Fibroblast of gingiva (primary cell): Measurements from ENCODE around the gene ISYNA1.
"Not testable (repeated sequence)": the region's sequence is repeated elsewhere in the genome, so short reads cannot be mapped to it uniquely, and the experiment has no call there.

Source experiments
- DNase-seq: peaks from one replicate; pipeline ENCODE4 v3.0.0-alpha.2; 2011; ENCODE audit warnings: low read depth

ISYNA1 gene

DNA sequence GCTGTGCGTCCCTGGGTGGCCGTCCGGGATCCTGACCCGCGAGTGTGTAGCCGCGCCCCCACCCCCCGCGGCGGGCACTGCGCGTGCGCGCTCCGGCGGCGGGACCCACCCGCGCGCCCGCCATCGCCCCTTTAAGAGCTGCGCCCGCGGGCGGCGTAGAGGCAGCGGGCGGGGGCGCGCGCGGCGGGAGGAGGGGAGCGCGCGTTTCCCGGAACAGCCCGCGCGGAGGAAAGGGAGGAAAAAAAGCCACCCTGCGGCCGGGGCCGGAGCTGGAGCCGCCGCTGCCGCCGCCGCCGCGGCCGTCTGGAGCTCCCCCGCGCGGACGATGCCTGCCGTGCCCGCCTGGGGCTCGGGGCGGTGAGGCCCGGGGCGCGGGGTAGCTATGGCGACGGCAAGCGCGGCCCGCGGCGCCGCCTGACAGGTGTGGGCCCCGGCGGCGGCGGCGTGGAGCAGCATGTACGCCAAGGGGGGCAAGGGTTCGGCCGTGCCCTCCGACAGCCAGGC lies 18.7 kb downstream of the ISYNA1 start, which contains the start of gene SSBP4:
TSS of gene SSBP4 (plus strand) at position 204 of the 504 bp plus-strand sequence. CDS start at position 455, 251 bp downstream.
- DNase-seq = peak; percentile 78

DNA sequence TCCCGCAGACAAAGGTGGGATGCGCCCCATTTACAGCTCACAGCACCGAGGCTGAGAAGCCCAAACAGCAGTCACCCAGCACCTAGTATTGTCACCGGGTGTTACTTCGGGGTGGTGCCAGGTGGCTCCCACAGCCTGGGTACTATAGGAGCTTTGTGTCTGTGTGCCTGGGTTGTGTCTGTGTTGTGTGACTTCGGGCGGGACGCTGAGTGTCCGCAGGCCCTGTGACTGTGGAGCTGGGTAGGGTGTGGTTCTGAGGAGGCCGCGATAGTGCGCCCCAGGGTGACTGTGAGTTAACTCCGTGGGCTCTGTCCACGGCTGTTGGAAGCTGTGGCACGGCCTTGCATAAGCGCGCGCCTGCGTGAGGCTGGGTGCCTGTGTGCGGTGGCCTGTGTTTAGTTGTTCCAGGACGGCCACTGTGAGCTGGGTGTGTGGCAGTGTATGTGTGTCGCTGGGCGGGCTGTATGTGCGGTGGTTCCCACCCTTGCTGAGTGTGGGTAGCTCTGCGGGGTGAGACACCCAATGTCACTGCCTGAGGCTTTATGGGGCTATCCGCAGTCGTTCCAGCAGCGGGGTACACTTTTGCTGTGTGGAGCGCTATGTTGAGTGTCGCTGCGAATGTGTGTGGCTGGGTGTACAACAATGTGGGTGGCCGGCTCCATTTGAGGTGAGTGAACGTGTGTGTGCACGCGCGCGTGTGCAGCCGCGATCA lies 19.3 kb downstream of the ISYNA1 start:
- peak; percentile 45 for DNase-seq

DNA sequence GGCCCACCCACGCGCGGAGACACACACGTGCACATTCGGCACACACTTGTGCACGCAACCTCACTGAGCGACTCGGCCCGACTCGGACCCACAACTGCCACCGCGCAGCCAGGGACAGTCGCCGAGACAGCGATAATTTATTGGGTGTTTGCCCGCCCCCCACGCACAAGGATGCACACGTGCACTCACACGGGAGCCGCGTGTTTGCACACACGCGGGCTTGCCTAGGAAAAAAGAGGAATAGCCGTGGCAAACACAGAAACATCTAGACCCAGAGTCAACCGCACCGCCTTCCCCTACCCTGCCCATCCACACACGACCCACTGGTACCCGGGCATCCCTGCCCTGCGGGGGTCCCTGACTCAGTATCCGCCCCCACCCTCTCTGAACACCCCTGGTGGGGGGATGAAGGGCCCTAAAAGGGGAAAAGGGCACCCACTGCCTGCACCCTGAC lies 19.9 kb downstream of the ISYNA1 start:
- DNase-seq = no peak

DNA sequence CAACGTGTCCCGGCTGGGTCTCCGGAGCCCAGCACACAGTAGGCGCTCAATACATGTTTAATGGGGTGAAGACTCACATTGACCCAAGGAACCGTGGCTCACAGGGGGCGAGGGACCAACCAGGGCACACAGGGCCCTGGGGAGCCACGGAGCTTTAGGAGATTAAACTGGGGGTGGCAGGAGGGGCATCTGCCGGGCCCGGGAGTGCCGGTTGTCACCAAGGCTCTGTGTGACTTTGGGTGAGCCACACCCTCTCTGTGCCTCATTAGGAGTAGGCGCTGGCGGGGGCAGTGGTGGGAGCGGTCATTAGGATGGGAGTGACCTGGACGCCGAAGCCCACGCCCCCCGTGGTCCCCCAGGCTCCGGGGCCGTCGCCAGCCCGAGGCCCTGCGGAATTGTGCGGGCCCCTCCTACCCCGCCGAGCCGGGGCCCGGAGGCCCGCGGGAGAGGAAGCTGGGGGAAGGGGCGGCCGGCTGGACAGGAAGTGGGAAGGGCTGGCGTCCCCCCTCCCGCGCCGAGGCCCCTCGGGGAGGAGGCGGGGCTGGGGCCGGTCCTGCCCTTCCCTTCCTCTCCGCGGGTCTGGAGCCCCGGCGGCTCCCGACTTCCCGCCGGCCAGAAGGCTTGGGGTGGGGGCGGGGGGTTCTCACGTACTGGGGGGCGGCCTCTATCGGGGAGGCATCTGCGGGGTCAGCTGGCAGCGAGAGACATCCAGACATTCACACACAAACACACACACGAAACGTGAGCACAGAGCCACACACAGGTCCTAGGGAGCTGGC lies 20.5 kb downstream of the ISYNA1 start:
- peak; percentile 80 for DNase-seq

DNA sequence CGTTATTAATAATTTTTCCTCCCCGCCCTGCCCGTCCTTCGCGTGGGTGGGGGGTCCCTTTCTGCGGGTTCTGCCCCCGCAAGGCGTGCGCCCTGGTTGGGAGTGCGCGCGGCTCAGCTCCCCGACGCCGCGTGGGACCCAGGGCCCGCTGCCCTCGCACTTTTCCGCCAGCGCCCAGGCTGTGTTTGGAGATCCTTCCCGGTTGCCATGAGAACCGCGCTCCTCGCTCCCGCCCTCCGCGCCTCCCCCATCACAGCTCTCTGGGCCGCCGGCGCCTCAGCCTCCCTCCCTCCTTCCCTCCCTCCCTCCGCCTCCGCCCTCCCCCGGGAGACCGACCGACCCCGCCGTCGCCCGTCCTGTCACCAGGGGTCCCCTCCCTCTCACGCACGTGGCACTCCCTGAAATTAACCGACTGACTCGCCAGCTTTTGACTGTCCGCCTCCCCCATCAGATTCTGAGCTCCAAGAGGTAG lies 21.1 kb downstream of the ISYNA1 start:
- peak; percentile 90 for DNase-seq

DNA sequence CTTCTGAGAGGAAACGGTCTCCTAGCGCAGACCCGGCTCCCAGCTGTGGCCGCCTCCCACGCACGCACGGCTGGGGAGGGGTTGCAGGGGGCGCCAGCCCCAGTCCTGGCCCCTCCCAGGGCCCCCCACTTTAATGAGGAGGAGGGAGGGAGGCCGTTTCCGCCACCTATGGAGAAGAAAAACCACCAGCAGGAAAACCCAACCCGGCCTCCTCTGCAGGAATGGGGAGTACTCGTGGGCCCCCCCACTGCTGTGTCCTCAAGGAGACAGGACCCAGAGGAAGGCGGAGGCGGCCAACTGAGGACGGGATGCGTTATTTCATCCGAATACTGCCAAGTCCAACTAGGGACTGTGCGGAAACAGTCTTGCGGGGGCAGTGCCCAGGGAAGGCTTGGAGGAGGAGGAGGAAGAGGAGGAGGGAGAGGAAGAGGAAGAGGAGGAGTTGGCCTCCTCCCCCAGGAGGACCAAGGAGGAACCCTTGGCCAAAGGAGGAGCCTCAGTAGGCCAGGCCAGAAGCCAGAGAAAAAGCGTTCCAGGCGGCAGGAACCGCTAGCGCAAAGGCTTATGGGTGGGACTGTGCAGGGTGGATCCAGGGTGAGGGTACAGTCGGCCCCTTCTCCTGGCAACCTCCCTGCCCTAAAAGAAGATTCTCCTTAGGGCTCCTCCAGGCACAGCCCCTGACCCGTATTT lies 22.6 kb downstream of the ISYNA1 start:
- peak; percentile 87 for DNase-seq

DNA sequence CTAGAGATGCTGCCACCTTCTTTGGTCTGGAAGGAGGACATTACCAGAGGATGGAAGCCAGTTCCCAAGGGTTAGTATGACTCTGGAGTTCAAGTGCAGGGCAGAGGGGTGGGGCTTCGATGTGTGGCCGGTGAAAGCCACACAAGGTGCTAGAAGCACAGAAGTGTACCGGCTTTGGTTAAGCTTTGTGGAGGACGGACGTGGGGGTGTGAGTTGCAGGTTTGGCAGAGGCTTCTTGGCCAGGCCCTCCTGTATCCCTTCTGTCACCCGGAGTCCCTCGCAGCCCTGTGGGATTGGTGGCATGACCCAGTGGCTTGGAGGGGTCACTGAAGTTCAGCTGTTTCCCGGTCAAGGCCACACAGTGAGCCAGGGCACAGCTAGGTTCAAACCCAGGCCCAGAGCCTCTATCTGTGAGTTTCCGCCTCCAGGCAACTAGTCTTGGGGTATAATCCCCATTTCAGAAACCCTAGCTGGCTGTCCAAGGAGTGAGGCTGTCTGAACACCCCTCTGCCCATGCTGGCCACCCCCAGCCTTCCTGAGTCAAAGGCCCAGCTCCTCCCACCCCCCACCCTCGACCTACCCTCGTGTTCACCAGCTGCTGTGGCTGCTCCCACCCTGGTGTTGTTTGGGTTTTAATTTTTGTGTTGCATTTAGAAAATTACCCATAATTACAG lies 23.3 kb downstream of the ISYNA1 start:
- no peak for DNase-seq

DNA sequence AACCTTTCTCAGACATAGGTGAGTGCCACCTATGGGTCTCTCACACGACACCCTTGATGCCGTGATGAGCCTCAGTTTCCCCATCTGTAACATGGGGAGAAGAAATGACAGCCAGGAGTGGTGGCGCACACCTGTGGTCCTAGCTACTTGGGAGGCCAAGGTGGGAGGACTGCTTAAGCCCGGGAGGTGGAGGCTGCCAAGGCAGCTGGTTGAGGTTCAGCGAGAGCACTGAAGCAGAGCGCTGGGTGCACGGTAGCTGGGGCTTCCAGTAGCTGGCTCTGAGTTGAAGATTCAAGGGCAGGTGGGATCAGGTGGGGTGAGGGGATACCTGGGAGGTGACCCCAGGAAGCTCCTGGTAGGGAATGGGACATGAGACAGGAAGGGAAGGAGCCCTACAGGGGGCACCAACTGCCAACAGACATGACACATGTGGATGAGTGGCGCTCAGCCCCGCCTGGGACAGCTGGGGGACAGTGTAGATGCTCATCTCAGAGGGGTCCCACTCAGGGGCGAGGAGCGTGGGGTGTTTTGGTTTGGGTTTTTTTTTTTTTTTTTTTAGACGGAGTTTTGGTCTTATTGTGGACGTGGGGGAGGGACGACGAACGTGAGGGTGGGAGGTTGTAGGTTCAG lies 25.2 kb downstream of the ISYNA1 start:
- no peak for DNase-seq

DNA sequence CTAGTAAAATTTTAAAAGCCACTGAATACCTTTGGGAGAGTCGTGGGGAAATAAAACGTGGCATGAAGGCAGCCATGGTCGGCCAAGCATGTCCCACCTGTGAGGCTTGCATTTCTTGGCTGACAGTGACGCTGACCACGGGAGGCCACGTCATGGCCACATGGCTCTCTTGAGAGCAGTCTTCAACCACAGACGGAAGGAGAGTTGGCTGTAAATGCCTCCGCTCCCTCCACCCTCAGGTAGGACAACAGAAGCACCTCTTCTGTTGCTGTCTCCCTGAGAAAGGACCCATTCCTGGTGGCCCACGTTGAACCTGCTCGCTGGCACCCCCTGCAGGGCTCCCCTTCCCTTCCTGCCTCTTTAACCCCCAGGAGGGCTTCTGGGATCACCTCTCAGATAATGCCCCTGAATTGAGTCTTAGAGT lies 29.9 kb downstream of the ISYNA1 start:
- DNase-seq = no peak

DNA sequence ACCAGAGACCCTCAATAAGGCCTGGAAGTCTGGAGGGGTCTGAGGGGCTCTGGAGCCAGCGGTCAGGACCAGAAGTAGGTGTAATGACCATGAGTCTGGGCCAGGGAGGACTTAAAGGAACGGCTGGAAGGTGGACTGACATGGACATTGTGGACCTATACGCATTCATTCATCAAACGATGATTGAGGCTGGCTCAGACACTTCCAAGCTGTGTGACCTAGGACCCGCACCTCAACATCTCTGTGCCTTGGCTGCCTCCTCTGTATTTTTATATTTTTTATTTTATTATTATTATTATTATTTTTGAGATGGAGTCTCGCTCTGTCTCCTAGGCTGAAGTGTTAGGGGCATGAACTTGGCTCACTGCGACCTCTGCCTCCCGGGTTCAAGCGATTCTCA lies 31.2 kb downstream of the ISYNA1 start:
- no peak for DNase-seq

DNA sequence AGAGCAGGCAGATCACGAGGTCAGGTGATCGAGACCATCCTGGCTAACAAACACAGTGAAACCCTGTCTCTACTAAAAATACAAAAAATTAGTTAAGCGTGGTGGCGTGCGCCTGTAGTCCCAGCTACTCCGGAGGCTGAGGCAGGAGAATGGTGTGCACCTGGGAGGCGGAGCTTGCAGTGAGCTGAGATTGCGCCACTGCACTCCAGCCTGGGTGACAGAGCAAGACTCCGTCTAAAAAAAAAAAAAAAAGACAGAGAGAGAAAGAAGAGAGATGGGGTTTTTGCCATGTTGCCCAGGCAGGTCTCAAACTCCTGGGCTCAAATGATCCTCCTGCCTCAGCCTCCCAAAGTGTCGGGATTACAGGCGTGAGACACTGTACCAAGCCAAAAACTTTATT lies 32.2 kb downstream of the ISYNA1 start:
- DNase-seq = not testable (repeated sequence)

DNA sequence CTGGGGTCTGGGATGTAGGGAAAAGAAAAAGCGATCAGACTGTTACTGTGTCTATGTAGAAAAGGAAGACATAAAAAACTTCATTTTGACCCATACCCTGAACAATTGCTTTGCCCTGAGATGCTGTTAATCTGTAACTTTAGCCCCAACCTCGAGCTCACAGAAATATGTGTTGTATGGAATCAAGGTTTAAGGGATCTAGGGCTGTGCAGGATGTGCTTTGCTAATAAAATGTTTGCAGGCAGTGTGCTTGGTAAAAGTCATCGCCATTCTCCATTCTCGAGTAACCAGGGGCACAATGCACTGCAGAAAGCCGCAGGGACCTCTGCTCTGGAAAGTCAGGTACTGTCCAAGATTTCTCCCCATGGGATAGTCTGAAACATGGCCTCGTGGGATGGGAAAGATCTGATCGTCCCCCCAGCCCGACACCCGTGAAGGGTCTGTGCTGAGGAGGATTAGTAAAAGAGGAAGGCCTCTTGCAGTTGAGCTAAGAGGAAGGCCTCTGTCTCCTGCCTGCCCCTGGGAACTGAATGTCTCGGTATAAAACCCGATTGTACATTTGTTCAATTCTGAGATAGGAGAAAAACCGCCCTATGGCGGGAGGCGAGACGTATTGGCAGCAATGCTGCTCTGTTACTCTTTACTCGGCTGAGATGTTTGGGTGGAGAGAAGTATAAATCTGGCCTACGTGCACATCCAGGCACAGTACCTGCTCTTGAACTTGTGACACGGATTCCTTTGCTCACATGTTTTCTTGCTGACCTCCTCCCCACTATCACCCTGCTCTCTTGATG lies 35.3 kb downstream of the ISYNA1 start:
- DNase-seq = not testable (repeated sequence)

DNA sequence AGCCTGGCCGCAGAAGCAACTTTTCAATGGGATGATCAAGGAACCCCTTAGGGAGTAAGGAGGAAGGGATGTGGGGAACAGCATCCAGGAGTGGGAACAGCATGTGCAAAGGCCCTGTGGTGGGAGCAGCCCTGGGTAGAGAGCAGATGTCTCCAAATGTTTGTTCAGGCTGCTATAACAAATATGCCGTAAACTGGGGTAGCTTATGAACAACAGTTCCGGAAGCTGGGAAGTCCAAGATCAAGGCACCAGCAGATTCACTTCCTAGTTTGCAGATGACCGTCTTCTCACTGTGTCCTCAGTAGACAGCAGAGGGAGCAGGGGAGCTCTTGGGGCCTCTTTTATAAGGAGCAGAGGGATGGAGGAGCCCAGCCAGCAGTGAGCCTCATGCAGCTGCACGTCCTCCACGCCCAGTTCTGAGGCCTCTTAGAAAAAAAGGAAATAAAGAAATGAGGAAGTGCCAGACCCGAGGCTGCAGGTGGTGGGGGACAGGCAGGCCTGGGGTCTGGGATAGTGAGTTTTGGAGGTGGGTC lies 36.3 kb downstream of the ISYNA1 start:
- DNase-seq = peak; percentile 54

DNA sequence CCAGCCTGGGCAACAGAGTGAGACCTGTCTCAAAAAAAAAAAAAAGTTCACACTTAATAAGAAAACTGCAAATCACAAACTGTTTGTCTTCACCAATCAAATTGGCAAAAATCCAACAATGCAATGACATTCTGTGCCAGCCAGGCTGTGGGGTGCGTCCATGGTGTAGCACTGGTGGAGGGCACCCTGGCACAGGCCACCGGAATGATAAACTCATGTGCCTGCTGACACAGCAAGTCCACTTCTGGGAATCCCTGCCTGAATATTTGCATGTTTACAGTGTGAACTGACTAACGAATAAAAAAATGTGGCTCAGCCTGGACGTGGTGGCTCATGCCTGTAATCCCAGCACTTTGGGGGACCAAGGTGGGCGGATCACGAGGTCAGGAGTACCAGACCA lies 38.9 kb downstream of the ISYNA1 start:
- peak; percentile 76 for DNase-seq

DNA sequence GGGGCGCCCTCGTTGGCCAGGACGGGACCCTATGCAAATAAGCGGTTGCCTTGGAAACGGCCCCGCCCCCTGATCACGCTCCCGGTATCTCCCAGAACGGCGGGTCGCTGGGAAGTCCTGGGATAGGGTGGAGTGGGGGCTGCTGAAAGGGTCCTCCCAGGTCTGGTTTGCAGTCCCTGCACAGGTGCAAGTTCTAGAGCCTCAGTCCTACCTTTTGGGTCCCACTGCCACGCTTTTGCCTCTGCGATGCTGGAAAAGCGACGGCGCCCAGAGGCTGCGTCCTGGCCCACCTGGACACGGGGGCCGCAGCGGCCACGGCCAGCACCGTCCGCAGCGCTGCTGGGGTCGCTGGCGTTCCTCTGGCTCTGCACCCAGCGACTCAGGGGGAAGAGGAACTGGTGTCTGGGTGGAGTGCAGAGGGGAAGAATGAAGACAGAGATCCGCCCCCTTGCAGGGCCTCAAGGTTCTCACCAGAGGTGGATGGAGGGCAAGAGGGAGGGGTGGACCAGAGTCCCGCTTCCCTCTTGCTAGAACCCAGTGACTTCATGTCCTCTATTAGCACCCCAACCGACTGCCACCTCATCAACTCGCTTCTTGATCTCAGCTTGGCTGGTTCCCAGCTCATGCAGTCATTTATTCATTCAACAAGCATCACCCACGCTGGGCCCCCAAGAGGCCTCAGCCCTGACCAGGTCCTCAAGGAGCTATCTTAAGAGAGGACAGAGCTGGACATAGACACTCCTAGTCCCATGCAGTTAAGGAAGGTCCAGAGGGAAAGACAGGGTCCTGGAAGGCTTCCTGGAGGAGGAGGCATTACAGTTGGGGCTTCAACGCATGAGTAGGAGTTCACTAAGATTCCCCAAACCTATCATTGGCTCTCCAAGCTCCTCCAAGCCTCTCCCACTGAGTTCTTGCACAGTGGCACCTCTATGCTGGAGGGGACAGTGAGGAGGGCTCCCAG lies 40.4 kb downstream of the ISYNA1 start, which contains the start of gene LRRC25:
TSS of gene LRRC25 (minus strand) at position 381 of the 961 bp plus-strand sequence. CDS start 659 bp downstream, outside the sequence.
- DNase-seq = no peak

DNA sequence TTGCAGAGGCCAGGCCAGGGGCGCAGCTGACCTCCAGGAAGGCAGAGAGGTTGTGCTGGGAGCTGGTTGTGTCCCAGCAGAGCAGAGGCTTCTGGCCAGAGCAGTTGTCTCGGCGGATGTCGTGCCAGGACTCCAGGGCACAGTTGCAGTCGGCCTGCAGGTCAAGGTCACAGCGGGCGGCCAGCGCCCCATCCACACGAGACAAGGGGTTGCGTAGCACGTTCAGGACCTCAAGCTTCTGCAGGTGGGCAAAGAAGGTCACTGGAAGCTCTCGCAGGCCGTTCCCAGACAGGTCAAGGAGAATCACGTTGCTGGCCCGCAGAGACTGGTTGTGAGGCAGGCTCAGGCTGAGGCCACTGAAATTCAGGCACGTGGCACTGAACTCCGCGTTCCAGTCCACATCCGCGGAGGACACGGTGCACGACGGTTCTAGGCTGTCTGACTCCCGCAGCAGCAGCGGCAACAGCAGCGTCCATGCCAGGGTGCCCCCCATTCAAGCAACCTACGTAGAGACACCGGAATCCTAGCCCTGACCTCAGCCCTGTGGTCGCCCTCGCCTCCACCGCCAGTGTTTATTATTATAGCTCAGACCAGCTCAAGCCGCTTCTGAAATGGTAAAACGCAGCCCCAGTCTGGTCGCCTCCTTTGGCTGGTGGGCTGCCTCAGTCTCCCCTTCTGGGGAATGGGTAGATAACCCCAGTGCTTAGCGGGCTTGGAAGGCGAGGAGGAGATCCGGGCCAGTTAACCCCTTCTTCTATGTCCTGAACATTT lies 41.3 kb downstream of the ISYNA1 start:
- no peak for DNase-seq

DNA sequence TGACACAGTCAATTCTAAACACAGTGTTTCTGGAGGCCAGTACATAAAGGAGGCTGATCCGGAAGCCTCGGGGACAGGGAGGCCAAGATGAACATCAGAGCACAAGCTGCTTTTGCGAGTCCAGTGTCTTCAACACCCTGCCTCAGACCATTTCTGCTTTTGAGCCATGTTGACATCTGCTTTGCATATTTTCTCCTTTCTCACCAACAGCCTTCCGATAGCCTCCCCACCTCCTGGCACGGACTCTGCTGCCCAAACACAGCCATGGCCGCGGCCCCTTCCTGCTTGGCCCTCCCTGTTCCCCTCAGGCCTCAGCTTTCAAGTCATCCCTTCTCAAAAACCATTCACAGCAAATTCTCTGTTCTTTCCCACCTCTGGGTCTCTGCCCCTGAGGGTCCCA lies 44.1 kb downstream of the ISYNA1 start:
- DNase-seq = no peak

DNA sequence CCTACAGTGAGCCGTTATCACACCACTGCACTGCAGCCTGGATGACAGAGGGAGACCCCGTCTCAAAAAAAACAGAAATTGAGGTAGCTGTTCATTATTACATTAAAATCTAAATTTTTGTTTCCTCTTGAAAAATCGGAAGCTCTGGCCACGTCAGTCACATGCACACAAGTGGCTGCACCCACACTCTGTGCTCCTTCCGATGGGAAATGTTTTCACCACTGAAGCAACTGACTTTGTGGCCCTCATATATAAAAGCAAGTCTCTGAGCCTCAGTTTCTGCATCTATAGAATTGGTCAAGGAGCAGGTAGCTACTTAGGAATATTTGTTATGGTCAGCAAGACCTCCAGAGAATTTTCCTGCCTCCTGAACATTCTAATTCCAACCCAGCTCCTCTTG lies 45.0 kb downstream of the ISYNA1 start:
- DNase-seq = no peak
